ENCODE data around the gene ITGA4.

GRCh38 chr2:181456660-181457120, 496 bp upstream of the ITGA4 start:
- no peak for TF ChIP-seq SNAI2 (CRISPR knock-in tag; IDR thresholded peaks at IDR 0.05)
- TF ChIP-seq CSRNP3 (CRISPR knock-in tag; IDR thresholded peaks at IDR 0.05): no peak
- no peak for TF ChIP-seq PATZ1 (CRISPR knock-in tag; IDR thresholded peaks at IDR 0.05; ENCODE audit: borderline replicate concordance)
- TF ChIP-seq GLIS3 (CRISPR knock-in tag; IDR thresholded peaks at IDR 0.05): no peak
- TF ChIP-seq TSHZ2 (CRISPR knock-in tag; IDR thresholded peaks at IDR 0.05): no peak
- no peak for TF ChIP-seq ZFP30 (CRISPR knock-in tag; IDR thresholded peaks at IDR 0.05)
- TF ChIP-seq RARB (CRISPR knock-in tag; IDR thresholded peaks at IDR 0.05): no peak
